GM21381 (cell line): ENCODE data around the gene SLC5A5.
"Not testable (repeated sequence)": the region's sequence is repeated elsewhere in the genome, so short reads cannot be mapped to it uniquely, and the experiment has no call there.

ENCODE experiments used
- ATAC-seq: cut with Tn5 transposase; IDR thresholded peaks from one replicate; pipeline ENCODE4 v1.9.1; 2021; ENCODE audit warnings: mild to moderate bottlenecking, moderate library complexity; ENCODE audit not compliant: unreplicated experiment

SLC5A5 gene

GRCh38 chr19:17869114-17869608 is 2.6 kb upstream of the SLC5A5 start:
- no peak for ATAC-seq

GRCh38 chr19:17871032-17871877 is 490 bp upstream of the SLC5A5 start:
- ATAC-seq, result no peak

- ATAC-seq, result no peak
These were observed 681 bp downstream of the SLC5A5 start for GRCh38 chr19:17872251-17873001.

GRCh38 chr19:17873786-17874757 is 2.3 kb downstream of the SLC5A5 start:
- no peak for ATAC-seq

- ATAC-seq, result no peak
These were observed 3.0 kb downstream of the SLC5A5 start for GRCh38 chr19:17874758-17875135.

GRCh38 chr19:17877696-17878095 is 6.0 kb downstream of the SLC5A5 start:
- no peak for ATAC-seq

- ATAC-seq, result no peak
These were observed 7.7 kb downstream of the SLC5A5 start for GRCh38 chr19:17879466-17879865.

GRCh38 chr19:17881701-17882100 is 10.0 kb downstream of the SLC5A5 start:
- ATAC-seq, result no peak

- ATAC-seq, result no peak
These were observed 12.1 kb downstream of the SLC5A5 start for GRCh38 chr19:17883627-17884410.

- no peak for ATAC-seq
These were observed 14.8 kb downstream of the SLC5A5 start for GRCh38 chr19:17886515-17886914.

GRCh38 chr19:17887221-17887620 is 15.5 kb downstream of the SLC5A5 start:
- not testable (repeated sequence) for ATAC-seq

GRCh38 chr19:17888260-17888659 is 16.5 kb downstream of the SLC5A5 start:
- ATAC-seq, result no peak

GRCh38 chr19:17889609-17890214 is 18.0 kb downstream of the SLC5A5 start:
- ATAC-seq, result no peak

GRCh38 chr19:17893766-17894165 is 22.0 kb downstream of the SLC5A5 start:
- ATAC-seq, result no peak

GRCh38 chr19:17902701-17903100 is 31.0 kb downstream of the SLC5A5 start:
- no peak for ATAC-seq

- no peak for ATAC-seq
These were observed 36.5 kb downstream of the SLC5A5 start for GRCh38 chr19:17908244-17908643.

- no peak for ATAC-seq
These were observed 37.4 kb downstream of the SLC5A5 start for GRCh38 chr19:17909003-17909732.

- no peak for ATAC-seq
These were observed 39.1 kb downstream of the SLC5A5 start for GRCh38 chr19:17910791-17911360.
